ENCODE data around the gene MKX.

DNA sequence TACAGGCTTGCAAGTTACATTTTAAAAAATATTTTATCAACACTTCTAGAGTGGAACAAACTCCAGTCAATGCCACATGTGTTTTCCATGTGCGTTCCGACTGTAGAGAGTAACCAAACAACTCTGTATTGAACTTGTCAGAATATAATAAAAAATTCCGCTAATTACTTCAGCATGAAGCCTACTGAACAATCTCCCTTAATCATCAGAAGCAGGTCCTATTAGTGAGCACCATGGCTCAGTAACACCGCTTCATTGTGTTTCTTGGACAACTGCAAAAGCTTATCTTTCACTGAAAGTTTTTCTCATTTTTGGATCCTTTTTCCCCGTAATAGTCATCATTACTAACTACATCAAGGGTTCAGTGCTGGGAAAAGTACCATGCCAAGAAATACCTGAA lies 117.0 kb downstream of the MKX start:
- TF ChIP-seq CTCF (IDR thresholded peaks at IDR 0.05) = no peak
- no peak for TF ChIP-seq EP300 (IDR thresholded peaks at IDR 0.05)
- TF ChIP-seq POLR2A (IDR thresholded peaks at IDR 0.05; ENCODE audit: low read depth) = no peak

All from esophagus muscularis mucosa (tissue), 4 donors.